Fibroblast of lung (primary cell): ENCODE data around the gene HCN2. TPM values are rescaled to one million over a fixed set of nuclear protein-coding genes. Genes with fewer than 3 reads are reported as not detected.

ENCODE experiments used
- DNase-seq, 2 donors: peaks; one replicate each; pipeline versions ENCODE4 v3.0.0 to v3.0.0-alpha.2; 2010; ENCODE audit warnings: low read depth in 2 of 2
- H2AFZ ChIP-seq: 2 replicates; pipeline ENCODE4 v1.5.1; 2012; ENCODE audit warnings: low read length, control low read depth, inconsistent platforms
- H3K27ac ChIP-seq: 2 replicates; pipeline ENCODE4 v1.5.1; 2011; ENCODE audit warnings: low read length, control low read depth; ENCODE audit not compliant: insufficient read depth
- H3K27me3 ChIP-seq: 2 replicates; pipeline ENCODE4 v1.5.1; 2011; ENCODE audit warnings: mild to moderate bottlenecking, low read length; ENCODE audit not compliant: control insufficient read depth, insufficient read depth
- H3K36me3 ChIP-seq: 2 replicates; pipeline ENCODE4 v1.5.1; 2011; ENCODE audit warnings: low read length; ENCODE audit not compliant: control insufficient read depth, insufficient read depth
- H3K4me1 ChIP-seq: 2 replicates; pipeline ENCODE4 v1.5.1; 2011; ENCODE audit warnings: low read length; ENCODE audit not compliant: control insufficient read depth, insufficient read depth; ENCODE audit errors: extremely low read depth
- H3K4me2 ChIP-seq: 2 replicates; pipeline ENCODE4 v1.5.1; 2011; ENCODE audit warnings: low read length, control low read depth; ENCODE audit not compliant: insufficient read depth; ENCODE audit errors: extremely low read depth
- H3K4me3 ChIP-seq, 4 experiments: fragments of 200-600 bp in 1 of 4; sonication (generic) in 1 of 4; replicated peaks in 1 of 4; 2 replicates each; pipeline ENCODE4 v1.5.1; 2011 to 2016; ENCODE audit warnings: low read length in 4 of 4, low read depth in 3 of 4, mild to moderate bottlenecking in 3 of 4, control low read depth in 2 of 4, inconsistent platforms in 1 of 4, mixed read lengths in 1 of 4; ENCODE audit not compliant: insufficient read depth in 1 of 4; ENCODE audit errors: control extremely low read depth in 1 of 4
- H3K79me2 ChIP-seq: 2 replicates; pipeline ENCODE4 v1.5.1; 2012; ENCODE audit warnings: mild to moderate bottlenecking, low read length, inconsistent platforms; ENCODE audit not compliant: control insufficient read depth, insufficient read depth
- H3K9ac ChIP-seq: 2 replicates; pipeline ENCODE4 v1.5.1; 2011; ENCODE audit warnings: mild to moderate bottlenecking, low read length, control low read depth; ENCODE audit not compliant: insufficient read depth
- H3K9me3 ChIP-seq: 2 replicates; pipeline ENCODE4 v1.5.1; 2012; ENCODE audit warnings: low read depth, low read length; ENCODE audit not compliant: control insufficient read depth, insufficient read depth
- H4K20me1 ChIP-seq: 2 replicates; pipeline ENCODE4 v1.5.1; 2011; ENCODE audit warnings: low read length; ENCODE audit not compliant: control insufficient read depth, insufficient read depth; ENCODE audit errors: extremely low read depth
- CTCF ChIP-seq, 2 donors: IDR thresholded peaks in 1 of 2; conservative IDR thresholded peaks in 1 of 2; 1 replicate in 1 of 2; 2 replicates in 1 of 2; pipeline ENCODE4 v1.5.1; 2011 to 2012; ENCODE audit warnings: low read length in 2 of 2, control low read depth in 1 of 2, inconsistent platforms in 1 of 2, low read depth in 1 of 2, mild to moderate bottlenecking in 1 of 2
- EZH2 ChIP-seq: IDR thresholded peaks from 2 replicates; pipeline ENCODE4 v1.5.1; 2012; ENCODE audit warnings: low read length, control low read depth, mild to moderate bottlenecking; ENCODE audit errors: missing control alignments
- polyA plus RNA-seq, 2 donors: library from polyadenylated mRNA; depleted of rRNA in 1 of 2; stranded (reverse) in 1 of 2; unstranded in 1 of 2; fragments of >200 nt; gene quantifications; 2 replicates each; pipeline ENCODE4 v1.2.1, GENCODE V29; 2011 to 2012; ENCODE audit warnings: missing spikeins in 1 of 2
- total RNA-seq: library from RNA; depleted of rRNA; stranded (reverse); fragments of >200 nt; gene quantifications from 2 replicates; pipeline ENCODE4 v1.2.1, GENCODE V29; 2014

HCN2 gene
- total and polyA plus RNA-seq, 2 donors (not counting 1 experiment from before 2014, with no cell fraction given) = 0.49 to 0.50 TPM

GRCh38 chr19:632579-633067 is 42.9 kb downstream of the HCN2 start:
- peak overlapping the region; percentile 72 for H3K27ac ChIP-seq
- H3K27me3 ChIP-seq = no peaks in the 10 kb centered on the region
- no peak for TF ChIP-seq EZH2
- TF ChIP-seq CTCF (conservative IDR thresholded peaks at IDR 0.05 in 1 of 2, IDR thresholded peaks at IDR 0.05 in 1 of 2; ENCODE audit: low read depth in 1 of 2, low read length in 2 of 2) = no peak
- H3K36me3 ChIP-seq = peaks cover 2% of the 10 kb centered on the region
- no peaks in the 10 kb centered on the region for H3K9me3 ChIP-seq
- peaks cover 2% of the 10 kb centered on the region for H3K79me2 ChIP-seq
- peak; percentile 44 to 59 for DNase-seq
- H3K4me3 ChIP-seq = peak overlapping the region; percentile 76 to 96 (median 88)
- peaks cover 7% of the 10 kb centered on the region for H3K4me1 ChIP-seq
- peak overlapping the region; percentile 48 for H2AFZ ChIP-seq
- H3K4me2 ChIP-seq = peak overlapping the region; percentile 83
- no peaks in the 10 kb centered on the region for H4K20me1 ChIP-seq
- H3K9ac ChIP-seq = peak overlapping the region; percentile 78

DNA sequence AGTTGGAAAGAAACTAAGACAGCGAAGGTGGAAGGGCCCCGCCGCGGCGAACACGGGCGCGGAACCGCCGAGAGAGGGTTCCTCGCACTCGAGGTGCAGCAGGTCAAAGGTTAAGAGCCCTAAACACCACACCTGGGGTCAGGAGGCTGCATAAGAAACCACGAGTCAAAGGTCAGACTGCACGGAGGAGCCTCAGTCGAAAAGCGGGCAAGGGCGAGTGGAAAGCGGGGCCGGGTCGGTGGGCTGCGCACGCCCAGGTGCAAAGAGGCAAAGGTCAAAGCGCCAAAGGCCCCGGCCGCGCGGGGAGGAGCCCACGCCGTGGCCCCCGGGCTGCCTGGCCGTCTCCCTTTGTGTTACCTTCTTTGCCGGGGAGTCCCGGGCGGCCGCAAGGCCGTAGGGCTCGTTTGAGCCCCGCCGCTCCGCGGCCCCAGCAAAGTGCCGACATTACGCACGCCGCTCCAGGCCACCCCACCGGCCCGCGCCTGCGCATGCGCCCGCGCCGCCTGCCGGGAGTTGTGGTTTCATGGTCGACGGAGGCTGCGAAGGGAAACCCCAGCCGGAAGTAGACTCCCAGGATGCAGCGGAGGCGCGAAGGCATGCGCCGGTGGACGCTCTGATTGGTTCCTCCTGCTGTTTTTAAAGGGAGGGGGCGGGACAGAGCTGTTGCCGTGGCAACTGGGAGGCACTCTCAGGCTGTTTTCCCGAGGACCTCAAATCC is 43.5 kb downstream of the HCN2 start, which contains the start of gene POLRMT:
Gene POLRMT (minus strand): TSS at position 470 of the 718 bp plus-strand sequence. CDS start 25 bp downstream, at position 445.
- H3K36me3 ChIP-seq = peaks cover 2% of the 10 kb centered on the region
- H3K9ac ChIP-seq = peak within 1 kb of the TSS; percentile 78
- TF ChIP-seq EZH2 (no peak), CTCF (conservative IDR thresholded peaks at IDR 0.05 in 1 of 2, IDR thresholded peaks at IDR 0.05 in 1 of 2; ENCODE audit: low read depth in 1 of 2, low read length in 2 of 2) (no peak)
- no peaks in the 10 kb centered on the region for H3K9me3 ChIP-seq
- no peaks in the 10 kb centered on the region for H3K27me3 ChIP-seq
- DNase-seq = peak; percentile 96 to 98
- peak within 1 kb of the TSS; percentile 84 for H2AFZ ChIP-seq
- peaks cover 7% of the 10 kb centered on the region for H3K4me1 ChIP-seq
- peak within 1 kb of the TSS; percentile 98 for H3K4me2 ChIP-seq
- H3K4me3 ChIP-seq = peak within 1 kb of the TSS; percentile 76 to 96 (median 88)
- peaks cover 2% of the 10 kb centered on the region for H3K79me2 ChIP-seq
- H4K20me1 ChIP-seq = no peaks in the 10 kb centered on the region
- H3K27ac ChIP-seq = peak within 1 kb of the TSS; percentile 72

DNA sequence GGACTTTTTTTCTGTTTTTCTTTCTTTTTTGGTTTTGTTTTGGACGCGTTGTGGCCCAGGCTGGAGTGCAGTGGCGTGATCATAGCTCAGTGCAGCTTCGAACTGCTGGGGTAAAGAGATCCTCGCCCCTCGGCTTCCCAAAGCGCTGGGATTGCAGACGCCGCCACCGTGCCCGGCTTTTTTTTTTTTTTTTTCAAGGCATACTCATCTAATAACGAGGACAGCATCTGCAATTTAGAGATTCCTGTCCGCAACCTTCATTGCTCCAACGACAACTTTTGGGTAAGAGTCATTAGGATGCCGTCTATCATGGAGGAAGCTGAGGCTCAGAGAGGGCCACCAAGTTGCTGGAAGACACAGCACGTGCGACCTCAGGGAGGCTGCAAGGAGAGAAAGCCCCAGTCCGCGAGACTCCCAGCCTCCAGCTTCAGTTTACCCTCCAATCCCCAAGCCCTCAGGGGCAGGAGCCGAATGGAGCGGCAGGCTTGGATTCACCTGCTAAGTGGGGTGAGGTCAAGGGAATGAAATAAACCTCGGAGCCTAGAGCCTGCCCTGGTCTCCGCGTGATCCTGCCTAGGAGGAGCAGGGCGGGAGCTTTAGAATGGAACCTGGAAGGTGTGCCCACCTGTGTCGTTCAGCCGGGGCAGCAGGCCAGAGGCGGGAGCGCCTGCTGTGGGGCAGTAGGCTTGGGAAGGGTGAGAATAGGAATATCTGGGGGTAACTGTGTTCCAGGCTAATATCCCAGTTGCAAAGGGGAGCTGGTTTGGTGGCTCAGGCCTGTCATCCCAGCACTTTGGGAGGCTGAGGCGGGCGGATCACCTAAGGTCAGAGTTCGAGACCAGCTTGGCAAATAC is 44.3 kb downstream of the HCN2 start:
- H3K4me3 ChIP-seq = peak overlapping the region; percentile 75 to 96 (median 78)
- no peaks in the 10 kb centered on the region for H3K9me3 ChIP-seq
- peak overlapping the region; percentile 63 for H3K9ac ChIP-seq
- no peaks in the 10 kb centered on the region for H4K20me1 ChIP-seq
- H3K4me2 ChIP-seq = peak overlapping the region; percentile 98
- H3K27ac ChIP-seq = peak overlapping the region; percentile 56
- no peaks in the 10 kb centered on the region for H3K27me3 ChIP-seq
- no peak for DNase-seq
- peaks cover 2% of the 10 kb centered on the region for H3K79me2 ChIP-seq
- H3K36me3 ChIP-seq = peaks cover 2% of the 10 kb centered on the region
- peaks cover 7% of the 10 kb centered on the region for H3K4me1 ChIP-seq
- no peak for TF ChIP-seq CTCF (conservative IDR thresholded peaks at IDR 0.05 in 1 of 2, IDR thresholded peaks at IDR 0.05 in 1 of 2; ENCODE audit: low read depth in 1 of 2, low read length in 2 of 2)
- TF ChIP-seq EZH2 = no peak
- H2AFZ ChIP-seq = peak overlapping the region; percentile 84
